OCI-LY3 (cell line): ENCODE results near the gene ADAP1.

Experiments
- H2AFZ ChIP-seq: fragments of 200-600, 300-600 bp; shearing (Covaris generic); 2 replicates; pipeline ENCODE4 v1.6.0; 2014; ENCODE audit warnings: antibody characterized with exemption, low read depth, low read length
- H3K27ac ChIP-seq: fragments of 200-600, 300-600 bp; sonication (generic); 2 replicates; pipeline ENCODE4 v1.5.1; 2014; ENCODE audit warnings: mild to moderate bottlenecking, low read length, moderate library complexity, mixed read lengths
- H3K27me3 ChIP-seq: fragments of 200-600, 300-600 bp; sonication (generic); 2 replicates; pipeline ENCODE4 v1.6.1; 2014; ENCODE audit warnings: low read depth, low read length, mixed read lengths
- H3K36me3 ChIP-seq: fragments of 200-600, 300-600 bp; sonication (generic); replicated peaks from 2 replicates; pipeline ENCODE3; 2014; ENCODE audit warnings: low read depth, low read length, mixed read lengths
- H3K4me1 ChIP-seq: fragments of 300-600, 200-600 bp; sonication (generic); 2 replicates; pipeline ENCODE4 v1.6.1; 2014; ENCODE audit warnings: low read length, mixed read lengths
- H3K4me2 ChIP-seq: fragments of 200-600, 300-600 bp; sonication (generic); 2 replicates; pipeline ENCODE4 v1.6.1; 2014; ENCODE audit warnings: low read length, mixed read lengths
- H3K4me3 ChIP-seq: fragments of 300-600, 200-600 bp; sonication (generic); 2 replicates; pipeline ENCODE4 v1.5.1; 2014; ENCODE audit warnings: antibody characterized with exemption, mild to moderate bottlenecking, low read length, moderate library complexity
- H3K79me2 ChIP-seq: fragments of 300-600, 200-600 bp; shearing (Covaris generic); 2 replicates; pipeline ENCODE4 v1.6.1; 2014; ENCODE audit warnings: mild to moderate bottlenecking, low read length, mixed read lengths
- H3K9ac ChIP-seq: fragments of 300-600, 200-600 bp; shearing (Covaris generic); 2 replicates; pipeline ENCODE4 v1.6.0; 2014; ENCODE audit warnings: mild to moderate bottlenecking, low read length, moderate library complexity
- H3K9me3 ChIP-seq: fragments of 200-600, 300-600 bp; shearing (Covaris generic); 2 replicates; pipeline ENCODE4 v1.6.1; 2014; ENCODE audit warnings: low read length, mixed read lengths; ENCODE audit not compliant: insufficient read depth
- H4K20me1 ChIP-seq: fragments of 200-600, 300-600 bp; sonication (generic); 2 replicates; pipeline ENCODE4 v1.6.1; 2016; ENCODE audit warnings: low read length, mixed read lengths; ENCODE audit not compliant: insufficient read depth
- CTCF ChIP-seq: fragments of 200-600, 300-600 bp; sonication (generic); IDR thresholded peaks from 2 replicates; pipeline ENCODE4 v1.5.1; 2014; ENCODE audit warnings: antibody characterized with exemption, low read length, low read depth
- EZH2phosphoT487 ChIP-seq: fragments of 200-600 bp; shearing (Covaris generic); IDR thresholded peaks from 2 replicates; pipeline ENCODE4 v1.6.1; 2018; ENCODE audit warnings: antibody characterized with exemption, mixed run types, low read depth

Gene ADAP1

GRCh38 chr7:931871-932650 lies 22.4 kb downstream of the ADAP1 start:
- Histone ChIP-seq H2AFZ (no peak overlapping the region), H4K20me1 (no peaks in the 10 kb centered on the region), H3K4me1 (peaks cover 36% of the 10 kb centered on the region), H3K9ac (no peak overlapping the region), H3K4me2 (no peak overlapping the region), H3K27me3 (peaks cover 15% of the 10 kb centered on the region), H3K4me3 (no peak overlapping the region), H3K27ac (no peak overlapping the region), H3K79me2 (no peaks in the 10 kb centered on the region), H3K9me3 (no peaks in the 10 kb centered on the region), H3K36me3 (no peaks in the 10 kb centered on the region)
- TF ChIP-seq EZH2phosphoT487, result no peak
- no peak for TF ChIP-seq CTCF

GRCh38 chr7:930975-931758 lies 23.3 kb downstream of the ADAP1 start:
- H3K4me2 ChIP-seq, result no peak overlapping the region
- H3K9ac ChIP-seq, result no peak overlapping the region
- no peak for TF ChIP-seq EZH2phosphoT487
- no peak for TF ChIP-seq CTCF

GRCh38 chr7:929311-929711 lies 25.2 kb downstream of the ADAP1 start:
- Histone ChIP-seq H2AFZ (no peak overlapping the region), H3K4me2 (peak overlapping the region; percentile 39; the same call in 1 of the 2 replicates), H3K27ac (no peak overlapping the region), H3K9me3 (no peaks in the 10 kb centered on the region), H3K4me1 (peaks cover 38% of the 10 kb centered on the region), H4K20me1 (no peaks in the 10 kb centered on the region), H3K36me3 (no peaks in the 10 kb centered on the region), H3K79me2 (no peaks in the 10 kb centered on the region), H3K9ac (no peak overlapping the region), H3K4me3 (no peak overlapping the region), H3K27me3 (peaks cover 32% of the 10 kb centered on the region)
- TF ChIP-seq CTCF (no peak), EZH2phosphoT487 (no peak)

More at GRCh38 chr7:930975-931758, 23.3 kb downstream of the ADAP1 start:
- Histone ChIP-seq H3K4me1 (peaks cover 37% of the 10 kb centered on the region), H3K4me3 (no peak overlapping the region), H3K79me2 (no peaks in the 10 kb centered on the region), H3K36me3 (no peaks in the 10 kb centered on the region), H2AFZ (no peak overlapping the region), H3K27me3 (peaks cover 24% of the 10 kb centered on the region), H3K9me3 (no peaks in the 10 kb centered on the region), H3K27ac (no peak overlapping the region), H4K20me1 (no peaks in the 10 kb centered on the region)

- H3K27ac ChIP-seq, result no peak overlapping the region
- no peak for TF ChIP-seq EZH2phosphoT487
- no peak for TF ChIP-seq CTCF
- no peaks in the 10 kb centered on the region for H3K9me3 ChIP-seq
- H4K20me1 ChIP-seq, result no peaks in the 10 kb centered on the region
- H3K36me3 ChIP-seq, result no peaks in the 10 kb centered on the region
- H3K27me3 ChIP-seq, result peaks cover 35% of the 10 kb centered on the region
- no peak overlapping the region for H3K4me3 ChIP-seq
- no peak overlapping the region for H2AFZ ChIP-seq
- peaks cover 57% of the 10 kb centered on the region for H3K4me1 ChIP-seq
- no peaks in the 10 kb centered on the region for H3K79me2 ChIP-seq
- peak overlapping the region; percentile 22 for H3K4me2 ChIP-seq
- no peak overlapping the region for H3K9ac ChIP-seq
Measured at GRCh38 chr7:927031-927671, 27.3 kb downstream of the ADAP1 start.
